ENCODE measurements around the gene HYAL3.

The HYAL3 gene

DNA sequence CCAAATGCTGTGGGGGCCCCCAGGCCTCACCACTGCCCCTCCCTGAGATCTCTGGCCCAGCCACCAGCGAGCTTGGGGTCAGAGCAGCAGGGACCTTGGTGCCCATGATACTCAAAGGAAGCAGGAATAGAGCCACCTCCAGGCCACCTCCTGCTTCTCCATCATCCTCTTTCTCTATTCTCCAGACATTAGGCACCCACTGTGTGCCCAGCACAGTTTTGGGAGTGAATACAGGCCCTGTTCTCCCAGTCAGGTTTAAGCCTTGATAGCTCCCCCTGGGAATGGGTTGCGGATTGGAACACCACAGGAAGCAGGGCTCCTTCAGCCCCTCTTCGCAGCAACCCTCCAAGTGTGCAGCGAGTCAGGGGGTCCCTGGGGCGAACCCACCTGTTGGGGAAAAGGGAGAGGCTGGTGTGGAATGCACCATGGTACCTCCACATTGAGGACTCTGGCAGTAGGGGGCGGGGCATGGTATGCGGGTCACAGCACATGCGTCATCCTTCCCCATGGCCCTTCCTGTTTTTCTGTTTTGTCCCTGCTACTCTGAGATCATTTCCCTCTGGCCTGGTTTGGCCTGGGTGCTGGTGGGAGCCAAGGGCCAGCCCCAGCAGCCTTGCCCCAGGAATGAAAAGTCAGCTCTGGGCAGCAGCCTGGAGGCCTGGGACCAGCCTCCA is 44.5 kb downstream of the HYAL3 start:
- no peak overlapping the region for H3K4me3 ChIP-seq (ENCODE audit: insufficient read length, low read depth)
- H3K9ac ChIP-seq (ENCODE audit: insufficient read length, low read depth): no peak overlapping the region
- peaks cover 93% of the 10 kb centered on the region for H3K36me3 ChIP-seq (ENCODE audit: insufficient read depth, insufficient read length, low read length)
- no peak for DNase-seq (ENCODE audit: low read depth, low spot score)
- H3K4me1 ChIP-seq (ENCODE audit: insufficient read depth, insufficient read length): peaks cover 49% of the 10 kb centered on the region
- no peaks in the 10 kb centered on the region for H3K9me3 ChIP-seq (ENCODE audit: insufficient read depth, low read length)
- no peaks in the 10 kb centered on the region for H3K27me3 ChIP-seq (ENCODE audit: insufficient read depth, insufficient read length)
- TF ChIP-seq ZNF274 (IDR thresholded peaks at IDR 0.05; ENCODE audit: low read depth, low read length) (no peak), SUZ12 (IDR thresholded peaks at IDR 0.05; ENCODE audit: extremely low read depth, insufficient read depth, insufficient read length) (no peak), YY1 (IDR thresholded peaks at IDR 0.05; ENCODE audit: insufficient read depth, insufficient read length) (no peak)

DNA sequence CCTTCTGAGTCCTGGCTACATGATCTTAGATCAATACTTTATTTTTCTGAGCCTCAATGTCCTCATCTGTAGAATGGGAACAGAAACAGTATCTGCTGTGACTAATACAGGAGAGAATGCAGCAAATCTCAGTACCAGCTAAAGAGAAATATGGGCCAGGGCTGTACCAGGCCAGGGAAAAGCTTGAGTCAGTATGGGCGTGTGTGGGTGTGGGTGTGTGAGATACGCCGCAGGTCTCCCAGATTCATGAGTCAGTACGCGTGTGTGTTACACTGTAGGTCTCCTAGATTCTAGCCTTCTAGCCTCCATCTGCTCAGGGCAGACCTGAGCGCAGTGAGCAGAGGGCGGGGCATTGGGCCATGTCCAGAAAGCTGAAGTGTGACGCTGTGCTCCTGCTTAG is 48.0 kb downstream of the HYAL3 start:
- Histone ChIP-seq H3K36me3 (ENCODE audit: insufficient read depth, insufficient read length, low read length) (peaks cover 84% of the 10 kb centered on the region), H3K9ac (ENCODE audit: insufficient read length, low read depth) (no peak overlapping the region), H3K9me3 (ENCODE audit: insufficient read depth, low read length) (no peaks in the 10 kb centered on the region), H3K4me3 (ENCODE audit: insufficient read length, low read depth) (no peak overlapping the region), H3K4me1 (ENCODE audit: insufficient read depth, insufficient read length) (peaks cover 57% of the 10 kb centered on the region), H3K27me3 (ENCODE audit: insufficient read depth, insufficient read length) (no peaks in the 10 kb centered on the region)
- no peak for DNase-seq (ENCODE audit: low read depth, low spot score)
- TF ChIP-seq YY1 (IDR thresholded peaks at IDR 0.05; ENCODE audit: insufficient read depth, insufficient read length) (no peak), SUZ12 (IDR thresholded peaks at IDR 0.05; ENCODE audit: extremely low read depth, insufficient read depth, insufficient read length) (no peak), ZNF274 (IDR thresholded peaks at IDR 0.05; ENCODE audit: low read depth, low read length) (no peak)

GRCh38 chr3:50250514-50250913 is 48.7 kb downstream of the HYAL3 start:
- H3K36me3 ChIP-seq (ENCODE audit: insufficient read depth, insufficient read length, low read length): peaks cover 82% of the 10 kb centered on the region
- H3K9me3 ChIP-seq (ENCODE audit: insufficient read depth, low read length): no peaks in the 10 kb centered on the region
- H3K4me1 ChIP-seq (ENCODE audit: insufficient read depth, insufficient read length): peaks cover 61% of the 10 kb centered on the region
- no peaks in the 10 kb centered on the region for H3K27me3 ChIP-seq (ENCODE audit: insufficient read depth, insufficient read length)
- H3K4me3 ChIP-seq (ENCODE audit: insufficient read length, low read depth): no peak overlapping the region
- TF ChIP-seq YY1 (IDR thresholded peaks at IDR 0.05; ENCODE audit: insufficient read depth, insufficient read length): no peak
- no peak for TF ChIP-seq SUZ12 (IDR thresholded peaks at IDR 0.05; ENCODE audit: extremely low read depth, insufficient read depth, insufficient read length)
- TF ChIP-seq ZNF274 (IDR thresholded peaks at IDR 0.05; ENCODE audit: low read depth, low read length): no peak
- DNase-seq (ENCODE audit: low read depth, low spot score): no peak
- H3K9ac ChIP-seq (ENCODE audit: insufficient read length, low read depth): no peak overlapping the region

- H3K9ac ChIP-seq (ENCODE audit: insufficient read length, low read depth): no peak overlapping the region
- no peaks in the 10 kb centered on the region for H3K9me3 ChIP-seq (ENCODE audit: insufficient read depth, low read length)
- H3K36me3 ChIP-seq (ENCODE audit: insufficient read depth, insufficient read length, low read length): peaks cover 79% of the 10 kb centered on the region
- TF ChIP-seq YY1 (IDR thresholded peaks at IDR 0.05; ENCODE audit: insufficient read depth, insufficient read length) (no peak), SUZ12 (IDR thresholded peaks at IDR 0.05; ENCODE audit: extremely low read depth, insufficient read depth, insufficient read length) (no peak), ZNF274 (IDR thresholded peaks at IDR 0.05; ENCODE audit: low read depth, low read length) (no peak)
- H3K4me3 ChIP-seq (ENCODE audit: insufficient read length, low read depth): no peak overlapping the region
- no peak for DNase-seq (ENCODE audit: low read depth, low spot score)
- H3K27me3 ChIP-seq (ENCODE audit: insufficient read depth, insufficient read length): no peaks in the 10 kb centered on the region
- peaks cover 62% of the 10 kb centered on the region for H3K4me1 ChIP-seq (ENCODE audit: insufficient read depth, insufficient read length)
These were observed 49.7 kb downstream of the HYAL3 start for GRCh38 chr3:50249457-50249856.

DNA sequence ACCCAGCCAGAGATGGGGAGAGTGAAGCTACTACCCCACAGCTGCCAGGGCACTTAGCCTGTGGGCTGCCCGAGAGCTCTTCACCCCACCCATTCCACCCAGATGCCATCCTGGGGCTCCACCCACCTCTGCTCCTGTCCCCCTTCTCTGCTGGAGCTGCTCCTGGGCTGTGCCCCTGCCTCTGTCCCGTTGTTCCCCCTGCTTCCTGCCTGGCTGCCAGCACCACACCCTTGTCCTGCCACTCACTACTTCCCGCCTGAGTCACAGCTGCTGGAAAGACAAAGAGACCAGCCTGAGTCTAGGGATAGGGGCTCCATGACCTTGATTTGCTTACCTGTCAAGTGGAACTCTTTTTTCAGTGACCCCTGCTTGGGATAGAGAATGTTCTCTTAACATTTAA is 50.8 kb downstream of the HYAL3 start:
- no peak for TF ChIP-seq ZNF274 (IDR thresholded peaks at IDR 0.05; ENCODE audit: low read depth, low read length)
- TF ChIP-seq SUZ12 (IDR thresholded peaks at IDR 0.05; ENCODE audit: extremely low read depth, insufficient read depth, insufficient read length): no peak
- TF ChIP-seq YY1 (IDR thresholded peaks at IDR 0.05; ENCODE audit: insufficient read depth, insufficient read length): no peak
- Histone ChIP-seq H3K4me3 (ENCODE audit: insufficient read length, low read depth) (no peak overlapping the region), H3K27me3 (ENCODE audit: insufficient read depth, insufficient read length) (no peaks in the 10 kb centered on the region), H3K4me1 (ENCODE audit: insufficient read depth, insufficient read length) (peaks cover 65% of the 10 kb centered on the region), H3K36me3 (ENCODE audit: insufficient read depth, insufficient read length, low read length) (peaks cover 79% of the 10 kb centered on the region), H3K9ac (ENCODE audit: insufficient read length, low read depth) (peak overlapping the region; percentile 39), H3K9me3 (ENCODE audit: insufficient read depth, low read length) (no peaks in the 10 kb centered on the region)
- DNase-seq (ENCODE audit: low read depth, low spot score): no peak

DNA sequence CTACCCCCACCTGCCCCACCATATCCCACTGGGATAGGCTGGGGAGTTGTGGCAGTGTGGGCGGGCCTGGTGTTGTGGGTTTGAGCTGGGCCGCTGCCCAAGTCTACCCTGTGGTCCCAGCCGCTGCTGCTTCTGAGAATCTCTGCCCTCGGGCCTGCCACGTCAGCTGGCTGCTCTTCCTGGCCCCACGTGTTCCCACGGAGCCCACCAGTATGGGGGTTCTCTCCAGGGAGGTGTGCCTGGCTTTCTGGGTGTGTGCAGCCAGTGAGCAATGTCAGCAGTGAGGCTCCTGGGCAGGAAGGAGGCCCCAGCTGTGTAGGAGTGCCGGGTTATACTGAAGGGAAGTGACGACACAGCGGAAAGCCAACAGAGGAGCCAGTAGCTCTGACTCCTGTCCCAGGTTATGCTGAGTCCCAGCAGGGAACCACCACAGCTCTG is 52.7 kb downstream of the HYAL3 start:
- Histone ChIP-seq H3K27me3 (ENCODE audit: insufficient read depth, insufficient read length) (no peaks in the 10 kb centered on the region), H3K4me1 (ENCODE audit: insufficient read depth, insufficient read length) (peaks cover 71% of the 10 kb centered on the region), H3K36me3 (ENCODE audit: insufficient read depth, insufficient read length, low read length) (peaks cover 76% of the 10 kb centered on the region), H3K9me3 (ENCODE audit: insufficient read depth, low read length) (no peaks in the 10 kb centered on the region), H3K9ac (ENCODE audit: insufficient read length, low read depth) (peak overlapping the region; percentile 76), H3K4me3 (ENCODE audit: insufficient read length, low read depth) (peak overlapping the region; percentile 16)
- TF ChIP-seq SUZ12 (IDR thresholded peaks at IDR 0.05; ENCODE audit: extremely low read depth, insufficient read depth, insufficient read length) (no peak), ZNF274 (IDR thresholded peaks at IDR 0.05; ENCODE audit: low read depth, low read length) (no peak), YY1 (IDR thresholded peaks at IDR 0.05; ENCODE audit: insufficient read depth, insufficient read length) (no peak)
- DNase-seq (ENCODE audit: low read depth, low spot score): no peak

DNA sequence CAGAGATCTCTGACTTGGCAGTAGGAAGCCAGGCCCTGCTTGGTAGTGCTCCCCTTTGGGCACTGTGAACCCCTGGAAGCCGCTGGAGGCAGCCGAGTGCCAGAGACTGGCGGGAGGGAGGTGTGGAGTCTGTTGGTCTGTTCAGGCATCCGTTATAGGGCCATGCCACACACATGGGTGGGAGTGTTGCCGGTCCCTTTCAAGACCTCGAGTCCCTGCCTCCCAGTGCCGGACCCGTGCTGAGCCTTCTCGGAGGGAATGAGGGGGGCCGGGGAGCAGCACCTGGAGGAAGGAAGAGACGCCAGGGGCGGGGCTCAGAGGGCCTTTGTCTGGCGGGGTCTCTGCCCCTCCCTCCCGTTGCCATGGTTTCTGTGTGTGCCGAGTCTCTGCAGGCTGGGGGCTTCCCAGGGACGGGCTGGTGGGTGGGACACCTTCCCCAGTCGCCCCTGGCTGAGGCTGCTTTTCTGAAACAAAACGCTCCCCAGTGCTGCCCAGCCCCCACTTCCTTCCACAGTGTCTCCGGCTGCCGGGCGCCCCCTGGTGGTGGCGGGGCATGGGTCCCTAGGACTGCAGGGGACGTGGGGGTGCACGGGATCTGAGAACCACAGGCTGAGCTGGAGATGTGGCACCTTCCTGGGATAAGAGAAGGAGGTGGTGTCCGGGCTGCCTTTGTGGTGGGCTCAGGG is 53.2 kb downstream of the HYAL3 start:
- TF ChIP-seq ZNF274 (IDR thresholded peaks at IDR 0.05; ENCODE audit: low read depth, low read length) (no peak), SUZ12 (IDR thresholded peaks at IDR 0.05; ENCODE audit: extremely low read depth, insufficient read depth, insufficient read length) (no peak), YY1 (IDR thresholded peaks at IDR 0.05; ENCODE audit: insufficient read depth, insufficient read length) (no peak)
- Histone ChIP-seq H3K4me3 (ENCODE audit: insufficient read length, low read depth) (no peak overlapping the region), H3K4me1 (ENCODE audit: insufficient read depth, insufficient read length) (peaks cover 73% of the 10 kb centered on the region), H3K9me3 (ENCODE audit: insufficient read depth, low read length) (no peaks in the 10 kb centered on the region), H3K9ac (ENCODE audit: insufficient read length, low read depth) (peak overlapping the region; percentile 76), H3K27me3 (ENCODE audit: insufficient read depth, insufficient read length) (no peaks in the 10 kb centered on the region), H3K36me3 (ENCODE audit: insufficient read depth, insufficient read length, low read length) (peaks cover 72% of the 10 kb centered on the region)
- peak; percentile 93 for DNase-seq (ENCODE audit: low read depth, low spot score)
